HepG2 (cell line): ENCODE results near the gene AGTRAP. TPM values are rescaled to one million over a fixed set of nuclear protein-coding genes. Genes with fewer than 3 reads are reported as not detected.

Experiments
- AHDC1 ChIP-seq: sonication (generic); formaldehyde crosslinking; IDR thresholded peaks from 2 replicates; pipeline ENCODE4 v1.5.1; 2020; ENCODE audit warnings: mild to moderate bottlenecking, missing genetic modification reagents, borderline replicate concordance
- GABPB1 ChIP-seq: IDR thresholded peaks from 2 replicates; pipeline ENCODE4 v1.6.1; 2016; ENCODE audit warnings: mild to moderate bottlenecking, missing genetic modification reagents, moderate library complexity, missing compliant biosample characterization
- HCFC1 ChIP-seq: fragments of 150-350 bp; IDR thresholded peaks from 2 replicates; pipeline ENCODE4 v1.6.1; 2014; ENCODE audit warnings: low read depth, low read length
- KLF12 ChIP-seq: sonication (generic); formaldehyde crosslinking; IDR thresholded peaks from 2 replicates; pipeline ENCODE4 v1.4.0; 2020; ENCODE audit warnings: missing genetic modification reagents, borderline replicate concordance
- MED13 ChIP-seq: sonication (generic); formaldehyde crosslinking; IDR thresholded peaks from 2 replicates; pipeline ENCODE4 v1.5.0; 2020; ENCODE audit warnings: missing genetic modification reagents
- MEIS1 ChIP-seq: sonication (generic); formaldehyde crosslinking; IDR thresholded peaks from 2 replicates; pipeline ENCODE4 v1.9.0; 2021; ENCODE audit warnings: mild to moderate bottlenecking, missing genetic modification reagents, moderate library complexity, borderline replicate concordance
- NR2C2 ChIP-seq: sonication (generic); formaldehyde crosslinking; IDR thresholded peaks from 2 replicates; pipeline ENCODE4 v1.4.0; 2020; ENCODE audit warnings: missing genetic modification reagents, mild to moderate bottlenecking, moderate library complexity, borderline replicate concordance
- PAWR ChIP-seq: sonication (generic); formaldehyde crosslinking; IDR thresholded peaks from 2 replicates; pipeline ENCODE4 v1.4.0; 2020; ENCODE audit warnings: missing genetic modification reagents, mild to moderate bottlenecking, borderline replicate concordance
- SIN3A ChIP-seq: IDR thresholded peaks from 2 replicates; pipeline ENCODE4 v1.6.1; 2011; ENCODE audit warnings: low read depth, mild to moderate bottlenecking, control low read depth, low read length, borderline replicate concordance
- THRA ChIP-seq: sonication (generic); formaldehyde crosslinking; IDR thresholded peaks from 2 replicates; pipeline ENCODE4 v1.4.0; 2020; ENCODE audit warnings: missing genetic modification reagents, borderline replicate concordance
- ZNF225 ChIP-seq: sonication (generic); formaldehyde crosslinking; IDR thresholded peaks from 2 replicates; pipeline ENCODE4 v1.4.0; 2020; ENCODE audit warnings: mild to moderate bottlenecking, missing genetic modification reagents
- ZNF547 ChIP-seq: sonication (generic); formaldehyde crosslinking; IDR thresholded peaks from 2 replicates; pipeline ENCODE4 v1.5.1; 2020; ENCODE audit warnings: mild to moderate bottlenecking, missing genetic modification reagents
- ZNF605 ChIP-seq: sonication (generic); formaldehyde crosslinking; IDR thresholded peaks from 2 replicates; pipeline ENCODE4 v1.8.0; 2022; ENCODE audit warnings: mild to moderate bottlenecking, missing genetic modification reagents
- ZNF687 ChIP-seq: sonication (generic); formaldehyde crosslinking; IDR thresholded peaks from 2 replicates; pipeline ENCODE4 v1.5.1; 2020; ENCODE audit warnings: mild to moderate bottlenecking, missing genetic modification reagents, moderate library complexity
- ZNF772 ChIP-seq: sonication (generic); formaldehyde crosslinking; IDR thresholded peaks from 2 replicates; pipeline ENCODE4 v1.5.0; 2020; ENCODE audit warnings: mild to moderate bottlenecking, missing genetic modification reagents
- polyA plus RNA-seq, 8 experiments: library from polyadenylated mRNA; depleted of rRNA in 3 of 8; stranded (reverse) in 7 of 8; unstranded in 1 of 8; fragments of >200 nt; fragmentation: Illumina TruSeq in 4 of 8; extraction: Trizol in 4 of 8; gene quantifications; 2 replicates each; pipeline versions ENCODE4 v1.2.1 to v1.2.3, GENCODE V29; 2011 to 2016; ENCODE audit warnings: low read depth in 4 of 8, missing spikeins in 1 of 8, mixed read lengths in 1 of 8; ENCODE audit not compliant: insufficient read depth in 1 of 8
- total RNA-seq, 5 experiments: library from RNA; depleted of rRNA; stranded (reverse); fragments of >200 nt; fragmentation: Illumina TruSeq; extraction: Trizol; gene quantifications; 2 replicates each; pipeline ENCODE4 v1.2.3, GENCODE V29; 2016; ENCODE audit warnings: low read depth in 1 of 5

AGTRAP gene
- total and polyA plus RNA-seq, 2 of the 13 experiments (the other 11 are each of a cell fraction or from before 2014, with no cell fraction given) = 28.3 to 32.0 TPM

GRCh38 chr1:11735854-11736745, at the start of gene AGTRAP (continued):
- peak; percentile 80 for TF ChIP-seq ZNF687 (CRISPR knock-in tag)
- peak; percentile 58; the same call in 1 of the 2 replicates for TF ChIP-seq GABPB1 (CRISPR knock-in tag)
- 0 out of 2 replicates have a peak, but pooled peaks have one; percentile 14 for TF ChIP-seq AHDC1 (CRISPR knock-in tag)
- TF ChIP-seq PAWR = 0 out of 2 replicates have a peak, but pooled peaks have one; percentile 60
- no peak for TF ChIP-seq ZNF605 (CRISPR knock-in tag)
- TF ChIP-seq MED13 (CRISPR knock-in tag) = 0 out of 2 replicates have a peak, but pooled peaks have one; percentile 13
- TF ChIP-seq MEIS1 (CRISPR knock-in tag) = peak; percentile 70; the same call in 1 of the 2 replicates
- TF ChIP-seq KLF12 (CRISPR knock-in tag) = no peak
- TF ChIP-seq ZNF772 (CRISPR knock-in tag) = peak; percentile 11; the same call in 1 of the 2 replicates
- TF ChIP-seq THRA (CRISPR knock-in tag) = peak; percentile 27; the same call in 1 of the 2 replicates
- 0 out of 2 replicates have a peak, but pooled peaks have one; percentile 14 for TF ChIP-seq HCFC1
- peak; percentile 89; the same call in 1 of the 2 replicates for TF ChIP-seq SIN3A
- peak; percentile 56; the same call in 1 of the 2 replicates for TF ChIP-seq NR2C2 (CRISPR knock-in tag)
- TF ChIP-seq ZNF547 (CRISPR knock-in tag) = peak; percentile 38; the same call in 1 of the 2 replicates
- 0 out of 2 replicates have a peak, but pooled peaks have one; percentile 55 for TF ChIP-seq ZNF225 (CRISPR knock-in tag)
